ENCODE results near the gene LRRC53. TPM values are rescaled to one million over a fixed set of nuclear protein-coding genes. Genes with fewer than 3 reads are reported as not detected.

Gene LRRC53
- polyA plus RNA-seq, 1 of the 3 experiments (the other 2 are of a cell fraction): not detected

DNA sequence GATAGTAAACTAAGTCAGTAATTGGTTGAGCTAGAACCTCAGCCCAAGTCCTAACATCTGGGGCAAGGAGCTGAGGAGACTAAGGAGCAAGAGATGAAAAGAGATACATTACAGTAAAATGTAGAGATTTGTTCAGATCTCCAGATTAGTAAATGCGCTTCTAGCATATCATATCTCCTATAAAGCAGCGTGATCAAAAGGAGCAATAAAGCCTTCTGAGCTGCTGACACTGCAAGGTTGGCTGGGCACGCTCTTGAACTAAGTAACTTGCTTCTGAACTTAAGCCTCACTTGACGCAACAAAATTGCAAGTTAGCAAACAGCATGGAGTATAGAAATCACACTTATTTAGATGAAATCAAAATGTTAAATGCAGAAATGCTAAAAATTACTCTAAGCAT lies 80.9 kb downstream of the LRRC53 start:
- Histone ChIP-seq H3K4me3 (ENCODE audit: low read depth in 2 of 2, low read length in 1 of 2) (no peak overlapping the region), H3K36me3 (replicated peaks in 1 of 2; ENCODE audit: control insufficient read depth in 1 of 2, insufficient read depth in 2 of 2, low read length in 1 of 2) (no peaks in the 10 kb centered on the region), H3K9me2 (no peaks in the 10 kb centered on the region), H3K4me1 (ENCODE audit: control insufficient read depth in 1 of 2, insufficient read depth in 2 of 2, low read depth in 1 of 2, low read length in 1 of 2) (peaks cover 0 to 6% of the 10 kb centered on the region in 2 experiments; a peak in 2 of 4 replicates), H3F3A (replicated peaks; ENCODE audit: insufficient read depth) (no peaks in the 10 kb centered on the region), H3K27ac (ENCODE audit: low read depth in 2 of 2, low read length in 1 of 2) (no peak overlapping the region), H3K9me3 (no peaks in the 10 kb centered on the region), H2AFZ (ENCODE audit: low read depth) (no peak overlapping the region), H3K4me2 (no peak overlapping the region), H3K9ac (no peak overlapping the region), H4K20me1 (ENCODE audit: insufficient read depth) (no peaks in the 10 kb centered on the region), H3K27me3 (ENCODE audit: insufficient read depth) (no peaks in the 10 kb centered on the region), H3K79me2 (ENCODE audit: insufficient read depth) (no peaks in the 10 kb centered on the region)
- DNase-seq: no peak
- POLR2A ChIA-PET: no interaction called here
- WGBS (ENCODE audit: low lambda C conversion rate): 63% methylated on average over 4 of the region's 4 CpGs
- CTCF ChIA-PET: no interaction called here
- TF ChIP-seq RAD21 (IDR thresholded peaks at IDR 0.05; ENCODE audit: low read length) (no peak), RFX5 (IDR thresholded peaks at IDR 0.05; ENCODE audit: low read length) (no peak), EP300 (IDR thresholded peaks at IDR 0.05; ENCODE audit: borderline replicate concordance in 1 of 2, low read depth in 1 of 2, low read length in 1 of 2) (no peak), YY1 (IDR thresholded peaks at IDR 0.05; ENCODE audit: low read depth) (no peak), JUND (IDR thresholded peaks at IDR 0.05) (no peak), MXI1 (IDR thresholded peaks at IDR 0.05; ENCODE audit: low read depth, low read length) (no peak), NRF1 (IDR thresholded peaks at IDR 0.05; ENCODE audit: low read depth, low read length) (no peak), NFIC (IDR thresholded peaks at IDR 0.05; ENCODE audit: borderline replicate concordance) (no peak), SMC3 (IDR thresholded peaks at IDR 0.05; ENCODE audit: low read depth, low read length) (no peak), GATA2 (CRISPR knock-in tag; IDR thresholded peaks at IDR 0.05) (no peak), SIN3A (IDR thresholded peaks at IDR 0.05; ENCODE audit: borderline replicate concordance, low read depth, low read length) (no peak), FOSL2 (IDR thresholded peaks at IDR 0.05; ENCODE audit: borderline replicate concordance, low read depth) (no peak), TEAD4 (IDR thresholded peaks at IDR 0.05; ENCODE audit: borderline replicate concordance, insufficient read depth) (no peak)
- TF ChIP-seq, protein P1, sequence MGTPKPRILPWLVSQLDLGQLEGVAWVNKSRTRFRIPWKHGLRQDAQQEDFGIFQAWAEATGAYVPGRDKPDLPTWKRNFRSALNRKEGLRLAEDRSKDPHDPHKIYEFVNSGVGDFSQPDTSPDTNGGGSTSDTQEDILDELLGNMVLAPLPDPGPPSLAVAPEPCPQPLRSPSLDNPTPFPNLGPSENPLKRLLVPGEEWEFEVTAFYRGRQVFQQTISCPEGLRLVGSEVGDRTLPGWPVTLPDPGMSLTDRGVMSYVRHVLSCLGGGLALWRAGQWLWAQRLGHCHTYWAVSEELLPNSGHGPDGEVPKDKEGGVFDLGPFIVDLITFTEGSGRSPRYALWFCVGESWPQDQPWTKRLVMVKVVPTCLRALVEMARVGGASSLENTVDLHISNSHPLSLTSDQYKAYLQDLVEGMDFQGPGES (IDR thresholded peaks at IDR 0.05; ENCODE audit: low read depth, low read length): no peak
- TF ChIP-seq, protein P2, sequence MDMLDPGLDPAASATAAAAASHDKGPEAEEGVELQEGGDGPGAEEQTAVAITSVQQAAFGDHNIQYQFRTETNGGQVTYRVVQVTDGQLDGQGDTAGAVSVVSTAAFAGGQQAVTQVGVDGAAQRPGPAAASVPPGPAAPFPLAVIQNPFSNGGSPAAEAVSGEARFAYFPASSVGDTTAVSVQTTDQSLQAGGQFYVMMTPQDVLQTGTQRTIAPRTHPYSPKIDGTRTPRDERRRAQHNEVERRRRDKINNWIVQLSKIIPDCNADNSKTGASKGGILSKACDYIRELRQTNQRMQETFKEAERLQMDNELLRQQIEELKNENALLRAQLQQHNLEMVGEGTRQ (IDR thresholded peaks at IDR 0.05; ENCODE audit: borderline replicate concordance, low read depth, low read length): no peak
- TF ChIP-seq, protein P3, sequence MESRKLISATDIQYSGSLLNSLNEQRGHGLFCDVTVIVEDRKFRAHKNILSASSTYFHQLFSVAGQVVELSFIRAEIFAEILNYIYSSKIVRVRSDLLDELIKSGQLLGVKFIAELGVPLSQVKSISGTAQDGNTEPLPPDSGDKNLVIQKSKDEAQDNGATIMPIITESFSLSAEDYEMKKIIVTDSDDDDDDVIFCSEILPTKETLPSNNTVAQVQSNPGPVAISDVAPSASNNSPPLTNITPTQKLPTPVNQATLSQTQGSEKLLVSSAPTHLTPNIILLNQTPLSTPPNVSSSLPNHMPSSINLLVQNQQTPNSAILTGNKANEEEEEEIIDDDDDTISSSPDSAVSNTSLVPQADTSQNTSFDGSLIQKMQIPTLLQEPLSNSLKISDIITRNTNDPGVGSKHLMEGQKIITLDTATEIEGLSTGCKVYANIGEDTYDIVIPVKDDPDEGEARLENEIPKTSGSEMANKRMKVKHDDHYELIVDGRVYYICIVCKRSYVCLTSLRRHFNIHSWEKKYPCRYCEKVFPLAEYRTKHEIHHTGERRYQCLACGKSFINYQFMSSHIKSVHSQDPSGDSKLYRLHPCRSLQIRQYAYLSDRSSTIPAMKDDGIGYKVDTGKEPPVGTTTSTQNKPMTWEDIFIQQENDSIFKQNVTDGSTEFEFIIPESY (IDR thresholded peaks at IDR 0.05; ENCODE audit: borderline replicate concordance, low read depth): no peak
- TF ChIP-seq, protein P4, sequence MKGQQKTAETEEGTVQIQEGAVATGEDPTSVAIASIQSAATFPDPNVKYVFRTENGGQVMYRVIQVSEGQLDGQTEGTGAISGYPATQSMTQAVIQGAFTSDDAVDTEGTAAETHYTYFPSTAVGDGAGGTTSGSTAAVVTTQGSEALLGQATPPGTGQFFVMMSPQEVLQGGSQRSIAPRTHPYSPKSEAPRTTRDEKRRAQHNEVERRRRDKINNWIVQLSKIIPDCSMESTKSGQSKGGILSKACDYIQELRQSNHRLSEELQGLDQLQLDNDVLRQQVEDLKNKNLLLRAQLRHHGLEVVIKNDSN (IDR thresholded peaks at IDR 0.05; ENCODE audit: borderline replicate concordance, low read depth): no peak
- TF ChIP-seq, protein P5, sequence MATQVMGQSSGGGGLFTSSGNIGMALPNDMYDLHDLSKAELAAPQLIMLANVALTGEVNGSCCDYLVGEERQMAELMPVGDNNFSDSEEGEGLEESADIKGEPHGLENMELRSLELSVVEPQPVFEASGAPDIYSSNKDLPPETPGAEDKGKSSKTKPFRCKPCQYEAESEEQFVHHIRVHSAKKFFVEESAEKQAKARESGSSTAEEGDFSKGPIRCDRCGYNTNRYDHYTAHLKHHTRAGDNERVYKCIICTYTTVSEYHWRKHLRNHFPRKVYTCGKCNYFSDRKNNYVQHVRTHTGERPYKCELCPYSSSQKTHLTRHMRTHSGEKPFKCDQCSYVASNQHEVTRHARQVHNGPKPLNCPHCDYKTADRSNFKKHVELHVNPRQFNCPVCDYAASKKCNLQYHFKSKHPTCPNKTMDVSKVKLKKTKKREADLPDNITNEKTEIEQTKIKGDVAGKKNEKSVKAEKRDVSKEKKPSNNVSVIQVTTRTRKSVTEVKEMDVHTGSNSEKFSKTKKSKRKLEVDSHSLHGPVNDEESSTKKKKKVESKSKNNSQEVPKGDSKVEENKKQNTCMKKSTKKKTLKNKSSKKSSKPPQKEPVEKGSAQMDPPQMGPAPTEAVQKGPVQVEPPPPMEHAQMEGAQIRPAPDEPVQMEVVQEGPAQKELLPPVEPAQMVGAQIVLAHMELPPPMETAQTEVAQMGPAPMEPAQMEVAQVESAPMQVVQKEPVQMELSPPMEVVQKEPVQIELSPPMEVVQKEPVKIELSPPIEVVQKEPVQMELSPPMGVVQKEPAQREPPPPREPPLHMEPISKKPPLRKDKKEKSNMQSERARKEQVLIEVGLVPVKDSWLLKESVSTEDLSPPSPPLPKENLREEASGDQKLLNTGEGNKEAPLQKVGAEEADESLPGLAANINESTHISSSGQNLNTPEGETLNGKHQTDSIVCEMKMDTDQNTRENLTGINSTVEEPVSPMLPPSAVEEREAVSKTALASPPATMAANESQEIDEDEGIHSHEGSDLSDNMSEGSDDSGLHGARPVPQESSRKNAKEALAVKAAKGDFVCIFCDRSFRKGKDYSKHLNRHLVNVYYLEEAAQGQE (IDR thresholded peaks at IDR 0.05; ENCODE audit: low read depth, low read length): no peak
